HG02943 (cell line): ENCODE results near the gene BAIAP2.

Experiments used
- ATAC-seq: cut with Tn5 transposase; IDR thresholded peaks from one replicate; pipeline ENCODE4 v1.9.1; 2021; ENCODE audit warnings: mild to moderate bottlenecking, low read depth, moderate library complexity; ENCODE audit not compliant: unreplicated experiment

The BAIAP2 gene, protein sequence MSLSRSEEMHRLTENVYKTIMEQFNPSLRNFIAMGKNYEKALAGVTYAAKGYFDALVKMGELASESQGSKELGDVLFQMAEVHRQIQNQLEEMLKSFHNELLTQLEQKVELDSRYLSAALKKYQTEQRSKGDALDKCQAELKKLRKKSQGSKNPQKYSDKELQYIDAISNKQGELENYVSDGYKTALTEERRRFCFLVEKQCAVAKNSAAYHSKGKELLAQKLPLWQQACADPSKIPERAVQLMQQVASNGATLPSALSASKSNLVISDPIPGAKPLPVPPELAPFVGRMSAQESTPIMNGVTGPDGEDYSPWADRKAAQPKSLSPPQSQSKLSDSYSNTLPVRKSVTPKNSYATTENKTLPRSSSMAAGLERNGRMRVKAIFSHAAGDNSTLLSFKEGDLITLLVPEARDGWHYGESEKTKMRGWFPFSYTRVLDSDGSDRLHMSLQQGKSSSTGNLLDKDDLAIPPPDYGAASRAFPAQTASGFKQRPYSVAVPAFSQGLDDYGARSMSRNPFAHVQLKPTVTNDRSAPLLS

DNA sequence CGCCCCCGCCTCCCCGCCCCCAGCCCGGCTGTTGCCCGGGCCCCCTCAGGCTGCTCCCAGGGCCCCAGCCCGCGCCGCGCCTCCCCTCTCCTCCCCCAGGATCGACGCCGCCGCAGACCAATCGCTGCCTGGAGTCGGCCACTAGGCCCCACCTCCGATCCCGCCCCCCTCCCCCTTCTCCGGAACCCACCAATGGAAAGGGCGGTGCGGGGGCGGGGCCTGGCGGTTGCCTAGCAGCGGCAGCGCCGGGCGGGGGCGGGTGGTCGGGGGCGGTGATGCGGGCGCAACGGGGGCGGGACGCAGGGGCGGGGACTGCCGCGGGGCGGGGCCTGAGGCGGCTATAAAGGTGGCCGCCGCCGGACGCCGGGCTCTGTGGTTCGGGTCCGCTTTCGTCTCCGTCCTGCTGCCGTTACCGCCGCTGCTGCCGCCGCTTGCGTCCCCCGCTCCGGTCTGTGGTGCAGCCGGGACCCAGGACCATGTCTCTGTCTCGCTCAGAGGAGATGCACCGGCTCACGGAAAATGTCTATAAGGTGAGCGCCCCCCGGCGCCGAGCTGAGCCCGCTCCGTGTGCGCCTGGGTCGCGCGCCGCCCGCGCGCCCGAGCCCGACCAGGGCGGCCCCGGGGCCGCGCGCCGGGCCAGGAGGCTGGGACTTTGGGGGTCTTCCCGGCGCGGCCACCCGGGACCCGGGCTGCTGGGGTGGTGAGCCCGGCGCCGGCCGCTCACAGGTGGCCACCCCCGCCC, at the start of gene BAIAP2:
TSS of gene BAIAP2 (plus strand) at position 373 of the 742 bp plus-strand sequence. CDS start at position 477, 104 bp downstream.
- no peak for ATAC-seq

DNA sequence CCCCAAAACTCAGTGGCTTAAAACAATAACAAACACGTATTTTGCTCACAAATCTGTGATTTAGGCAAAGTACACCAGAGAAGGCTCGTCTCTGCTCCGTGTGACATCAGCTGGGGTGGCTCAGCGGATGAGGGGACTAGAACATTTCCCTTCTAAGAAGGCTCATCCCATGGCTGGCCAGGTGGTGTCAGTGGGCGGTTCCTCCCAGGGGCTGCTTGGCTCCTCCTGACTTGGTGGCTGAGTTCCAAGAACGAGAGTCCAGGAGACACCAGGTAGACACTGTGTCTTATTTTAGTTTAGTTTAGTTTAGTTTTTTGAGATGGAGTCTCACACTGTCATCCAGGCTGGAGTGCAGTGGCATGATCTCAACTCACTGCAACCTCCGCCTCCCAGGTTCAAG, 48.9 kb upstream of the BAIAP2 start:
- ATAC-seq, result no peak

DNA sequence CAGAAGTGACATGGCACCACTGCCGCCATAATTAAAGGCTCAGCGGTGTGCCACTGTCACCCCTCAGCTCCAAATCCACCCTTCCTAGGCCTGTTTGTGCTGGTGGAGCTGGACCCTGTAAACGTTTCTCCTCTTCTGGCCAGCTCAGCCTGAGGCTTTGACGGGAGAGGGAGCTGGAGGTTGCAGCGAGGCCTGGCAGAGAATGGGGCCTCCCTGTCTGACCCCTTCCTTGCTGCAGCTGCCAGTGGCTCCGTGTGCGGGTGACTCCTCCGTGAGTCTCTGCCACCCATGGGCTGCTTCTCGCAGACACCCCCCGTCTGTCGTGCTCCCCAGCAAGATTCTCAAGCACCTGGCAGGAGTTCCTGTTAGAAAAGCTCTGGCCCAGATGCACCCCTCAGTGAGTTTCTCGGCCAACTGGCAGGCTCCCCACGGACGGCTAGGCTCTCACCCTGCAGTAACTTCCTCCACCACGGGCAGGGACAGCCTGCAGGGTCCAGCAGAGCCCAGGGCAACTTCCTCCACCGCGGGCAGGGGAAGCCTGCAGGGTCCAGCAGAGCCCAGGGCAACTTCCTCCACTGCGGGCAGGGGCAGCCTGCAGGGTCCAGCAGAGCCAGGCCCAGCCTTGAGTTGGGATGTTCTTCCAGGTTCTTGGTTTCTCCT, 48.0 kb upstream of the BAIAP2 start:
- no peak for ATAC-seq

DNA sequence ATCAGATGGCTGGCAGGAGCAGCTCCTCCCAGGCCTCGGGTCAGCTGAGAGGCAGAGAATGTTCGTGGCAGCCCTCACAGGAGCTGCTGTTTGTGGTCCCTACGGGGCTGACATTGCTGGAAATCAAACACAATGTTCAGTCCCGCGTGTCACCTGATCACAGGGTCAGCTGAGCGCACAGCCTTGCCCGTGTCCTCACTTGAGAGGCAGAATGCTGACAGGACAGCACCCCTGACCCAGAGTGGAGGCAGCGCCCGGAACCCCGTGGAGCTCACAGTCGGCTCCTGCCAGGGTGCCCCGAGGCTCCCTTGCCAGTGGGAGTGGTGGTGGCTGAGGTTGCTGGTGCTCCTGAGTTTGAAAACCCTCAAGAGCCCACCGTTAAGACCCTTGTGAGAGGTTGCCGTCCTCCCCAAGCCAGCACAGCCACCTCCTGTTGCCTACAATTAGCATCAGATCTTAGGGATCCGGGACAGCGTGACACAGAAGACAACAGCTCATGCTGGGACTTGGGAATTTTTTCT, 47.0 kb upstream of the BAIAP2 start:
- ATAC-seq, result no peak

DNA sequence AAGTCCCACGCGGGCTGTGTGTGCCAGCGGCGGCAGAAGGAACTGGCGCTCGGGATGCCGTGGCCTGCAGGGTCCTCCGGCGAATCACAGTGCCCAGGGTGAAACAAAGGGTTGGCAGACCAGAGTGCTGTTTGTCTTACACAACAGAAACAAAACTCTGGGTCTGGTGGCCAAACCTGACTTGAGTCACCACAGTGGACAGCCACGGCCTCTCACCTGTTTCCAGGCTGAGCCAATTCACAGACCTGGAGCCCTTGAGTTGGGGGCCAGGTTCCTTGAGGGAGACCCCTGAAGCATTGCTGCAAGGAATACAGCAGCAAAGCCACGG, 45.4 kb upstream of the BAIAP2 start:
- ATAC-seq, result no peak

DNA sequence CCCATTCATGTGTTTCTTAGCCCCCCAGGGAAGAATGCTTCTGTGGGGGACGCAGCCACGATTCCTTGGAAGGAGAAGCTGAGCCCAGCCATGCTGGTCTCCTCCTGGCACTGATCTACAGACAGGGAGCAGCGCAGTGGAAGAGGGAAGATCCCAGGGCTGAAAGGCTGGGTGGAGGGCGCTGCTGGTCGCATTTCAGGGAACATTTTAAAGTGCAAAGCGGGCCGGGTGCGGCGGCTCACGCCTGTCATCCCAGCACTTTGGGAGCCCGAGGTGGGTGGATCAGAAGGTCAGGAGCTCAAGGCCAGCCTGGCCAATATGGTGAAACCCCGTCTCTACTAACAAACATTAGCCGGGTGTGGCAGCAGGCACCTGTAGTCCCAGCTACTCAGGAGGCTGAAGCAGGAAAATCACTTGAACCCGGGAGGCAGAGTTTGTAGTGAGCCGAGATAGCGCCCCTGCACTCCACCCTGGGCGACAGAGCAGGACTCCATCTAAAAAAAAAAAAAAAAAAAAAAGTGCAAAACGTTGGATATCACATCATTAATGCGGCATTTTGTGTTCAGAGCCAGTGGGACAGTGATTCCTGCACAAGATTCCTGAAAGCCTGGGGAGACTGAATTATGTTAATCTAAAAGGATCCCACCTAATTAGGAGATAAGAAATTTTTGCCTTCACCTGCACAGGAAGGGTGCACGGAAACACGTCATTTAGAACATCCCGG, 43.9 kb upstream of the BAIAP2 start:
- ATAC-seq, result no peak

DNA sequence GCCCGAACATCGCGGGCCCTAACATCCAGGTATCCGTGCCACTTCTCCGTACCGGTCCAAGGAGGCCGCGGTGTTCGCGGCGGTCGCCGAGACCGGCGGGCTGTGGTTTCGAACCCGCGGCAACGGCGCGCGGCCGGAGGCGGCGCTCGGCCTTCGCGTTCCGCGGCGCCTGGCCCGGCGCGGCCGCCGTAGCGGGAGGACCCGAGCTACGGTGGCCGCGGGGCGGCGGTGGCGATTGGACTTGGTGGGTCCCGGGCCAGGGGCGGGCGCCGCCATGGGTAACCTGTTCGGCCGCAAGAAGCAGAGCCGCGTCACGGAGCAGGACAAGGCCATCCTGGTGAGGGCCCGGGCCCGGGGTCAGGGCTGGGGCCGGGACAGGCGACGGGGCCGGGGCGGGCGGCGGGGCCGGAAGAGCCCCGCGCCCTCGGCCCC, 43.3 kb upstream of the BAIAP2 start, which contains the start of gene CHMP6:
TSS of gene CHMP6 (plus strand) at position 197 of the 432 bp plus-strand sequence. CDS start at position 275, 78 bp downstream.
- ATAC-seq, result no peak

DNA sequence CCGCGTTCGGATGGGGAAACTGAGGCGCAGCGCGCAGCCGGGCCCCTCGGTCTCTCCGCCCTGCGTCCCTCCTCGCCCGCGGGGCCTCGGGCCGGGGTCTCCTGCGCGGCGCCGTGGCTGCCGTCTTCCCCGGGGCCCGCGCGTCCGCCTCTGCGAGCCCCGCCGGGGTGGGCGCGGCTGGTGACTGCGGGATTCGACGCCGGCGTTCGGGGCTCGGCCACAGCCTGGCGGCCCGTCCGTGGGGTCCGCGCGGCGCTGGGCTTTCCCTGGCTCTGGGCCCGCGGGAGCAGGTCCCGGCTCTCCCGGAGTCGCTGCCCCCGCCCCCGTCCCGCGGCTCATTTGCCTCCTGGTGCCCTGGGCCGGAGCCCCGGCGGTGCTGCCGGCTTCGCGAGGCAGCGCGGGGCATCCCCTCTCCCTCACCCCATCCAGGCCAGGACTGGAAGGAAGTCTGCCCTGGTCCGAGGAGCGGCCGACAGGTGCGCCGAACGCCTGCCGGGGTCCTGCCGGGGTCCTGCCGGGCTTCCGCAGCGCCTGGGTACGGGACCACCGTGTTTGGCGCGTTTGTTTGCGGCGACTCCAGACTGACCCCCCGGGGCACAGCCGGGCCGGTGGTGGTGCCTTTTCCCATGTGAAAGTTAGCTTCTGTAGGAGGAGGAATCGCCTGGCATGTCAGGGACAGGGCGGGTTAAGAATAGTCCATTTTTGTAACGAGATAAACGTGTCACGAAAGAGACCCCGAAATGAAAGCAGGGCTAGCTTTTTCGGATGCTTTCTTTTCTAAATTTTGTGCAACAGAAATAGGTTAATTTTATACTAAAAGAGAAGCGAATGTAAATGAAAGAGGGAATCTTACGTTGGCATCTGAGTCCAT, 42.6 kb upstream of the BAIAP2 start:
- ATAC-seq, result no peak

DNA sequence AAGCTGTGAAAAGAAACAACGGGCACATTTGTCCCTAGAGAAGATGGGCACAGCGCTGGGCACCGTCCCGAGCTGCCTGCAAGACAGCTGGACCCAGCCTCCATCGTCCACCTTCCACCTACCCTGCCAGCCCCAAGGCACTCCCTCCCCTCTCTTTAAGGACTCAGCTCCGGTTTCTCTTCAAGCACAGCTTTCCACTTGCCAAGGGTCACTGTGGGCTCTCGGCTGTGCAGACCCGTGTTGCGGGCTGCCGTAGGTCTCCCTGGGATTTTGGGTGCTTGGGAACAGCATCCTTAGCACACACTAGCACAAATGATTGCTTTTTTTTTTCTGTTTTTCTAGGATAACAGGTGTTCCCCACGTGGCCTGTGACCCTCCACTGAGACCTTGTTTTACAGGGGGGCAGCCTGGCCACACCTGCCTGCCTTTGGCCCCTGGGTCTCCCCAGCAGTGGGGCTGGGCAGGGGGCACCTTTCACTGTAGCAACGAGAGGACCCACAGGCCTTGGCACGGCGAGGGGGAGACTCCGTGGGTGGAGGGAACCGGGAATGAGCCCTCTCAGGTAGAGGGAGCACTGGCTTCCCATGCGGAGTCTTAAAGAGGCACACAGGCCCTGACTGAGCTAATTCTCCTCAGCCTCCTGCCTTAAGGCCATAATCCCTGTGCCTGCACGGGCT, 41.9 kb upstream of the BAIAP2 start:
- ATAC-seq, result no peak

DNA sequence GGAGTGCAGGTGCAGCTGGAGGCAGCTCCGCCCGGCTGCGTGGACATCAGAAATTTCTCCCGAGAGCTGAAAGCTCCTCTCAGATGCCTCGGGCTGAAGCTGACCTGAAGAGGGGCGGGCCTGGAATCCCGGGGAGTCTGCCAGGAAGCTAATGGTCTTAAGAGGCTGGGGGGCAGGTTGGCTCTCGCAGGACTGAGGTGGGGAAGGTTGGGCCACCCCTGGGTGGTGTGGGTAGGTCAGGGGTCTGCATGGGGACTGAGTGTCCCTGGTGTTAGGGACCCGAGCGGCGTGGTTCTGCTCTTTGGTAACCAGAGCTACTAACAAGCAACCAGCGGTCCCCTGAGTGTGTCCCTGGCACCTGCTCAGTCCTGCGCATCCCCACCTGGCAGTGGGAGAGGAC, 39.8 kb upstream of the BAIAP2 start:
- no peak for ATAC-seq

DNA sequence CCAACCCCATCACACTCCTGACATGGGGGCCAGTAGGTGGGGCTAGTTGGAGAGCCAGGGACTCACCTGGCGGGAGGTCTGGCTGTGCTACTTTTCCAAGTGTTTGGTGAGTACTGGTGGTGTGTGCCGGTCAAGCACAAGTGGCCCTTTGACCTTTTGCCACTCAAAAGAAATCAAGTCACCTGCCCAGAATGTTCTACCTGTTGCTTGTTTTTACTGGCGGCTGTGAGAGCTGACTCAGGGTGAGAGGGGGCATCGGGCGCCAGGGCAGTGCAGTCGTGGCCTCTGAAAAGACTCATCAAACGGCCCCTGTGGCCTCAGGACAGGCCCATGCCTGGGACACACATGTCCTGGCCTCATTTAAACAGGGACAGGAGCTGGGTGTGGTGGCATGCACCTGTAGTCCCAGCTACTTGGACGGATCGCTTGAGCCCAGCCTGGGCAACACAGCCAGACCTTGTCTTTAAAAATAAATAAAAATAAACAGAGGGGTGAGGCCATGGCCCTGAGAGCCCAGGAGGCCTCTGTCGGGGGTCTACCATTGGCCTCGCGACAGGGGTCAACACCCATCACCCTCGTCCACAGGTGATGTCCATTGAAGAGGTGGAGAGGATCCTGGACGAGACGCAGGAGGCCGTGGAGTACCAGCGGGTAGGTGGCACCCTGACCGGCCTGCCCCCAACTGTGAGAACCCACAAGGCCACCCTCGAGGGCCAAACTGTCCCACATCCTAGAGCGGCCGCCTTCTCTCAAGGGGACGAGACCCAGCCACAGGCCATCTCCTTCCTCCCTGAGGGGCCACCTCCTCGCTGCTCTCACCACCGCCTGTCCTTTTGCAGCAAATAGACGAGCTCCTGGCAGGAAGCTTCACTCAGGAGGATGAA, 38.3 kb upstream of the BAIAP2 start:
- ATAC-seq, result no peak

DNA sequence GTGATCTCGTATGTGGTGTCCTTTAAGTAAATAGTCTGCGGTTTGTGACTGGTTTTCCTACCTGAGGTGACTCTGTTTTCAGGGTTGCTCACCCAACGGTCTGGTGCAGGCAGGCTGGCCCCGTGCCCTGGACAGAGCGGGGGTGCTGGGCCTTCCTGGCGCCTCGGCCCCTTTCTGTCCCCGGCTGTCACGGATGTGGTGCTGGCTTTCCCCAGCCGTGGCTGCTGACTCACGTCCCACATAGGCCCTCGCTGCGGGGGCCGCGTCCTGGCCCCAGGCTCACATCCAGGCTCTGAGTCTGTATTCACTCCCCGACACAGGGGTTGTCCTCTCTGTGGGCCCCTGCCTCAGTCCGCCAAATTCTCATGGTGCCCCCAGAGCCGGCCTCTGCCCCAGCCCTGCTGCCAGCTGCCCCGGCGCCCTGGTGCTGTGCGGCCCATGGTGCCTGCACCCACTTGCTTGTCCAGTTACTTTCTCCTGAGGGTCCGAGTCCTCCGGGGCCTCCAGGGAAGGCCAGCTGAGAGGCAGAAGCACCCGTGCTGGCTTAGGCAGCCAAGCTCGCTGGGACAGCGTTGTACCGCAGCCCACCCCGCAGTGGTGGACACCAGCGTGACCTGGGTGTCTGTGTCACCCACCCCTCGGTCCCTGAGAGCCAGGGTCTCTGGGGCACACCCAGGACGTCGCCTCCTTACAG, 37.4 kb upstream of the BAIAP2 start:
- ATAC-seq, result no peak

DNA sequence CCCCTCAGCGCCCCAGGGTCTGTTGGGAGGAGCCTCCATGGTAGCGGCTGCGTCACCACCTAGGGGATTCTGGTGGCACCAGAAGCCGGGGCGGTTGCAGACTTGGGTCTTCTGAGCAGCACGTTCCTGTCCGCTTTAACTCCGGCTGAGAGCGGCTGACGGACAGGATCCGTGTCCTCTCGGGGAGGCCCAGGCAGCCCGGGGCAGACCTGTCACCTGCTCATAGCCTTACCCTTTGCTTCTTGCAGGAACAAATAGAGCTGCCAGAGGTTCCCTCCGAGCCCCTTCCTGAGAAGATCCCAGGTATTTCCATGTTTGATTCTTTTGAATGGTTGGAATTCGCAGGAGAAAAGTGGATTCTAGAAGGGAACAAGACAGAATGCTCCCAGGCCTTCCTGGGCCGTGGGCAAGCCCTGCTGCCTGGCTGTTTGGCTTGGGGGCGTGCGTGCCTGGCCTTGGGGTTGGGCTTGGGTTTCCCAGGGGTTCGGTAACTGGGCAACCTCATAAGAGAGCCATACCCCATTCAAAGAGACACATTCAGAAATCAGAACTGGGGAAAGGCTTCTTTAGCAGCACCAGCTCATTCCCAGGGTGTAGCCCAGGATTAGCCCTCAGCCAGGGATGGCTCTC, 36.7 kb upstream of the BAIAP2 start:
- ATAC-seq, result no peak

DNA sequence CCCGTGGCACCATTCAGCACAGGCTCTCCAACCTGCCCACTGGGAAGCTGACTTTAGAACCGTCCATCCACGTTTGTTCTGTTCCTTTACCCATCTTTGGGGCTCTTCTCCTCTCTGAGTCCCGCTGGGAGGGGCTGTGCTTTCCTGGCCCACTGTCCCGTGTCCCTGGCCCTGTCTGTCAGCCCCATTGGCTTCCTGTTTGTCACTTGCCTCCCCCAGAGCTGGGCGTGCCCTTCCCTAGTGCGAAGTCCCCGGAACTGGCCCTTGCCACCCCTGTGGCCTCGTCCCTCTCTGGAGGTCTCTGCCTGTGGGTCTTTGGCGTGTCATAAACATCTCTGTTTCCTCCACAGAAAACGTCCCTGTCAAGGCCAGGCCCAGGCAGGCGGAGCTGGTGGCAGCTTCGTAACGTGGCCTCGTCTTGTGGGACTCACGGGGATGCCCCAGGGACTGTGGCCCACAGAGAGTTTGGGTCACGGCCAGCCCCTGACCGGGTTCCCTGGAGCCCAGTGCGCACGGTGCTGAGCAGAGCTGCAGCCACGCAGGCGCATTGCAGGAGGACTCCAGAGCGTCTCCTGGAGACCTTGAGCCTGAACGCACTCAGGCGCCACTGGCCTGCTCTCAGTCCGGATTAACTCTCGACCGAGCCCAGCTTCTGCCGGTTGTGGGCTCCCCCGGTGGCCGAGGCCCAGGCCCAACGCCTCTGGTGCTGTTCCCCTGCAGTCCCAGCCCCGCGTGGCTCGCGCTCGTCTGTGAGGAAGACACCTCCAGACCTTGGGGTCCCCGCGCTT, 36.0 kb upstream of the BAIAP2 start:
- ATAC-seq, result no peak

DNA sequence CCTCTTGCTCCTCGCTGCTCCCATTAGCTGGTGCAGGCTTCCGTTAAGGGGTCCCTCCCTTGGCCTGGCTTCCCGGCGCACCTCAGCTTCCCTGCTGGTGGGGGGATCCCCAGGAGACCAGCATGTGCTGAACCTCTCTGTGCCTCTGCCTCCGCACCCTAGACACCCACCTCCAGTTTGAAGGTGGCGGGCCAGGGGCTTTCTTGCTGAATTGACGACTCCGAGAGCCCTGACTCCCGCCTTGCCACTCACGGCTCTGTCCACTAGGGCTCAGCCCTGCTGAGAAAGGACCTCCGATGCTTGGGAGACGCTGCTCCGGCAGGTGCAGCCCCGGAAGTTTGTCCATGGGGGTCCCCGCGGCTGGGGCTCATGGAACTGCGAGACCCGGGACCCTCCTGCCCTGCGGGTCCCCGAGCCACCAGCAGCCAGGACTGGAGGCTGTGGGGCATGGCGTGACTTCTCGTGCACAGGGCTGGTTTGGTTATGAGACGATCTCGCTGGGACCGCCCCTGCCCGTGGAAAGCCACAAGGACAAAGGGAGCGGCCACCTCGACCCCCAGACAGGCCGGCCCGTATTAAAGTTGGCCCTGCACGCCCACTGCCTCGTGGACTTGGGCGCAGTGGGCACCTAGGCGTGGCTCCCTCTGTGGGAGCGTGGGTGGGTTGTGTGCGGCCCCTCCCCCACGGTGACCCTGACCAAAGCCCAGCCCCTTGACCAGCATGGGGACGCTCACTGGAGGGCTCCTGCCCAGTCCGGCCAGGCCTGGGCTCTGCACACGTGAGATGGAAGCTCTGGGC, 35.2 kb upstream of the BAIAP2 start:
- ATAC-seq, result no peak
